UCSD-AML1 (cell line): ENCODE results near the gene CHTF8.

ENCODE experiments used
- DNase-seq: peaks from one replicate; lab custom pipeline; 2025; ENCODE audit not compliant: unreplicated experiment; lab: John Stamatoyannopoulos, UW

CHTF8 gene

DNA sequence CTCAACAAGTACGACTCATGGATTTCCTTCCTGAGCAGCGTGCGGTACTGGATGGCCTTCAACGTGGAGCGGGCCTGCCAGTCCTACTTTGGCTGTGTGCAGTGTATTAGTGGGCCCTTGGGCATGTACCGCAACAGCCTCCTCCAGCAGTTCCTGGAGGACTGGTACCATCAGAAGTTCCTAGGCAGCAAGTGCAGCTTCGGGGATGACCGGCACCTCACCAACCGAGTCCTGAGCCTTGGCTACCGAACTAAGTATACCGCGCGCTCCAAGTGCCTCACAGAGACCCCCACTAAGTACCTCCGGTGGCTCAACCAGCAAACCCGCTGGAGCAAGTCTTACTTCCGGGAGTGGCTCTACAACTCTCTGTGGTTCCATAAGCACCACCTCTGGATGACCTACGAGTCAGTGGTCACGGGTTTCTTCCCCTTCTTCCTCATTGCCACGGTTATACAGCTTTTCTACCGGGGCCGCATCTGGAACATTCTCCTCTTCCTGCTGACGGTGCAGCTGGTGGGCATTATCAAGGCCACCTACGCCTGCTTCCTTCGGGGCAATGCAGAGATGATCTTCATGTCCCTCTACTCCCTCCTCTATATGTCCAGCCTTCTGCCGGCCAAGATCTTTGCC is 17.9 kb downstream of the CHTF8 start:
- no peak for DNase-seq

DNA sequence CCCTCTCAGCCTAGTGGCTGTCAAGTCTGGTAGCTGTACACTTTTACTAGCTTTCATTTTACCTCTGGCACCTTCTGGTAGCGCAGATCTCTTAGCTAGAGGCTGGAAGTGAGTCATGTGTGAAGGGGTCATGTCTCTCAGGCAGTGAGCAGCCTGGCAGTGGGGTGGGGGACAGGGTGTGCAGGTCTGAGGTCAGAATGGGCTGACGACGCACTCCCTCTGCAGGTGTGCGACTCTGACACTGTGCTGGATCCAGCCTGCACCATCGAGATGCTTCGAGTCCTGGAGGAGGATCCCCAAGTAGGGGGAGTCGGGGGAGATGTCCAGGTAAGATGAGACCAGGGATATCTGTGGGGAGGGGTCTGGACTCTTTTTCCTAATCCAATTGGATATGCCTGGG is 19.2 kb downstream of the CHTF8 start:
- no peak for DNase-seq

DNA sequence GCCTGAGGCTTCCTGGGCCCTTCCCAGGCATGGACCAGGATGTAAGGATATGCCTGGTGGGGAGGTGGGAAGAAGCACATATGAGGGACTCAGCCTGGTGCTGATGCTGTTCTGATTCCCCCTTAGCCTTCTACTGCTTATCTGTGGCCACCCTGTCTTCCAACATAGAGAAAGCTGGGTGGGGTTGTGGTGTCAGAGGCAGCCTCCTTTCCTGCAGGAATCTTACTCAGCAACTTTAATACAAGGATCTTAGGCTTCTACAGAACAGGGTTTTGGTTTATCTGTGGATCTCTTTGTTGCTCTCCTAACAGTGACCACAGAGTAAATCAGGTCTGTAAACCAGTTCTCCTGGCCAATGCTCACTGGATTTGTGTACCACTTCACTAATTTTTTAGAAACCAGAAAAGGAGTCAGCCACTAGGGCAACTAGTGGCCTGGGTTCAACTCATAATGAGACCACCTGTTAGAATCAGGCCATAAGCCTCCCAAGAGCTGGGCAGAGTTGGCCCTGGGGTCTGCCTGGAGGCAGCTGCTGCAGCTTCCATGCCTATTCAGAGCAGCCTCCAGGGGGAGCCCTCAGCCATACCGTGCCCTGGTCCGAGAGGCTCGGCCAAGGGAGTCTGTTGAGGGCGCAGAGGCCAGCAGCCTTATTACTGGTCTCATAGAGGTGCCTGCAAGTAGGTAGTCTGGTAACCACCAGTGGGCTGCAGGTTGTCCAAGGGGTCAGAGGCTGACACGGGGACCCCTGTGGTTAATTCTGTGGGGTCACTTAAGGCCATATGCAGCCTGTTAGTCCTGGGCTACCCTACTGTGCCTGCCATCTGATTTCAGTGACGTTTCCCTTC is 19.9 kb downstream of the CHTF8 start:
- peak; percentile 54 for DNase-seq

DNA sequence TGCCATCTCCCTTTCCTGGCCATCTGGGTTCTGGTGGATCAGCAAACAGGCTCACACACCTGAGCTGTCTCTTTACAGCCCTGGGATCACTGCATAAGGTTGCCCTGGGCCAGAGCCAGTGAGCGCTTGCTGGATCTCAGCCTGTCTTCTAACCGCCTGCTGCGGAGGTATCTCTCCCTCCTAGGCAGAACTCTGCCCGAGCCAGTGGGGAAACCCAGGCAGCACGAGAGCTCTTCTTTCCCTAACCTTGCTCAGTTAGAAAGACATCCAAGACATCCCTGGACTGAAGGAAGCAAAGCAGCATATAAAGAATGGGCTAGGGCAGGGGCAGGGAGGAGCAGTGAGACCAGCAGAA is 20.5 kb downstream of the CHTF8 start:
- no peak for DNase-seq

DNA sequence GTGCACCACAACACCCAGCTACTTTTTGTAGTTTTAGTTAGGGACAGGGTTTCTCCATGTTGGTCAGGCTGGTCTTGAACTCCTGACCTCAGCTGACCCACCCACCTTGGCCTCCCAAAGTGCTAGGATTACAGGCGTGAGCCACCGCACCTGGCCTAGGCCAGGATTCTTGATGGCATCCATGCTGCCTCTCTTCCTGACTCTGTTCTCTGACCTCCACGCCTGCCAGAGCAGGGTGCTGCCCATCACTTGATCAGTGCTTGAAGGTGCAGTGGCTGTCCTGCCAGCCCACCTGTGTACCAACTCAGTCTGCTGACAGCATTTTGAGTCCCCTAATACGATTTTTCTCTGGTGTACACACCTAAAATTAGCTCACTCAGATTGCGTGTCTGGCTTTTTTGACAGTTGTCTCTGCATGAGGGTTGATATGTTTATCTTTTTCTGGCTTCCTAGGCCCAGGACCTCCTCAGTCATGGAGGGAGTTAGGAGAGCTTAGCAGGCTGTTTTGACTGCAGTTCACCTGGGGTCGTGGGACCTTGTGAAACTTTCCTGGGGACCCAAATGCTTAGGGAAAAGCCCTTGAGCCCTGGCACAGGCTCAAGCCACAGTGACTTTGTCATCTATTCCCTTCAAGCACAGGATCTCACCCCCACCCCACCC is 21.0 kb downstream of the CHTF8 start:
- no peak for DNase-seq

DNA sequence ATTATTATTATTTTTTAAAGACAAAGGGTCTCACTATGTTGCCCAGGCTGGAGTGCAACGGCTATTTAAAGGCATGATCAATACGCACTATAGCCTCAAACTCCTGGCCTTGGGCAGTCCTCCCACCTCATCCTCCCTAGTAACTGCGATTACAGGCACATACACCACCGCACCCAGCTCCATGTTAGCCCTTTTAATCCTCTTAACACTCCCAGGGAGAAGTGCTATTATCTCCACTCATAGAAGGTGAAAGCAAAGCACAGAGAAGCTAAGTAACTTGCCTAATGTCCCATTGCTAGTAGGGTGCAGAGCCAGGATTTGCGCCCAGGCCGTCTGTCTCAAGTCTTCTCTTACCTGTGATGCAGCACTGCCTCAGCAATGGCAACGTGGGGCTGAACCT is 22.0 kb downstream of the CHTF8 start:
- DNase-seq: no peak

DNA sequence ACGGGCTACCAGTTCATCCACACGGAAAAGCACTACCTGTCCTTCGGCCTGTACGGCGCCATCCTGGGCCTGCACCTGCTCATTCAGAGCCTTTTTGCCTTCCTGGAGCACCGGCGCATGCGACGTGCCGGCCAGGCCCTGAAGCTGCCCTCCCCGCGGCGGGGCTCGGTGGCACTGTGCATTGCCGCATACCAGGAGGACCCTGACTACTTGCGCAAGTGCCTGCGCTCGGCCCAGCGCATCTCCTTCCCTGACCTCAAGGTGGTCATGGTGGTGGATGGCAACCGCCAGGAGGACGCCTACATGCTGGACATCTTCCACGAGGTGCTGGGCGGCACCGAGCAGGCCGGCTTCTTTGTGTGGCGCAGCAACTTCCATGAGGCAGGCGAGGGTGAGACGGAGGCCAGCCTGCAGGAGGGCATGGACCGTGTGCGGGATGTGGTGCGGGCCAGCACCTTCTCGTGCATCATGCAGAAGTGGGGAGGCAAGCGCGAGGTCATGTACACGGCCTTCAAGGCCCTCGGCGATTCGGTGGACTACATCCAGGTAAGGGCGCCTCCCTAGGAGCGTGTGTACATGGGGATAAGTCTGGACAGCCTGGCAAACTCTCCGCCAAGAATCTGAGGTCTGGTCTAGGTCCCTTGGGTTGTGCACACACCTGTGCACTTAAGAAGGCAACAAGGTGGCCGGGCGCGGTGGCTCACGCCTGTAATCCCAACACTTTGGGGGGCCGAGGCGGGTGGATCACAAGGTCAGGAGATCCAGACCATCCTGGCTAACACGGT is 22.7 kb downstream of the CHTF8 start:
- no peak for DNase-seq

DNA sequence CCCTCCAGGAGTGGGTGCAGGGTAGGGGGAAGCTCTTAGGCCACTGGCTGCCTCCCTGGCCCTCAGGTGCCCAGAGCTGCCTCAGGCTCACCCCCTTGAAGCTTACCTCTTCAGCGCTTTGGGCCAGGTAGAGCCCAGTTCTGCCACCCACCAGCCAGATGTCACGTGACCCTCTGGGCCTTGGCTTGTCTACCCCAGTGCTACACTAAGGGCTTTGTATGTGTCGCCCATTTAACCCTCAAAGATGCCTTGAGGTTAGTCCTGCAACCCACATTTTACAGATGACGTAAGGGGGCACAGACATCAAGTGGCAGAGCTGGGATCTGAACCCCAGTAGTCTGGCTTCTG is 23.5 kb downstream of the CHTF8 start:
- DNase-seq: no peak

DNA sequence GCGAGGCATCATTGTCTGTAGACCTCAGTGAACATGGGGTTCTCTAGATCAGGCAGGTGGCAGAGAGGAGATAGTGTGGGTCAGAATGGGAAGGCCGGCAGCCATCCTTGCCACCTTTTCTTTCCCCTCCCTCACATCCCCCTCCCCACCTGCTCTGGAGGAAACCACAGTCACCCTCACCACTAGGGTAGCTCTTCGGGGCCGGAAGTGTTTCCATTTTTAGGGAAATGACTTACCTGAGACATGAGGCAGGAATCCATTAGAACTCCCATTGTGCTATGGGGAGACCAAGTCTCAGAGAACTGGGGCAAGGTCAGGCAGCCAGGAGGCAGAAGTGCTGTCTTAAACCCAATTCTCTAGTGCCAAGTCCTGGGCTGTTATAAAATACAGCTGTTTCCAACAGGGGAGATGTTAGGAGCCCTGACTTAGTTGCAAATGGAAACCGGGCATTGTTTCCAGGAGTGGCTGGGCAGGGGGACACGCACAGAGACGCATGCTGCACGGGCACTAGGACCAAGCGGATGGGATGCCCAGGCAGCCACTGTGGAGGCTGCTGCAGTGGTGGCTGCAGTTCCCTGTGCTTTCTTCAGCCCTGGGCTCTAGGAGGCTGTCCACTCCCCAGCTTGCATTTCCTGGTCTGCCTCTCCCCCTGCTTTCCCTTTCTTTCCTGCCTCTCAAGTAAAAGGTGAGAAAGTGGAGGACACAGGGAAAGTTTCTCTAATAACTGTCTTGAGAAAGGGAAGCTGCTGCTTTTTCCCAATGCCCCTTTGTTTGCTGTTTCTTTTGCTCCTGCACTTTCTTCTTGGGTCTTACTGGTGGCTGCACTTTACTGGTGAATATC is 24.1 kb downstream of the CHTF8 start:
- no peak for DNase-seq

DNA sequence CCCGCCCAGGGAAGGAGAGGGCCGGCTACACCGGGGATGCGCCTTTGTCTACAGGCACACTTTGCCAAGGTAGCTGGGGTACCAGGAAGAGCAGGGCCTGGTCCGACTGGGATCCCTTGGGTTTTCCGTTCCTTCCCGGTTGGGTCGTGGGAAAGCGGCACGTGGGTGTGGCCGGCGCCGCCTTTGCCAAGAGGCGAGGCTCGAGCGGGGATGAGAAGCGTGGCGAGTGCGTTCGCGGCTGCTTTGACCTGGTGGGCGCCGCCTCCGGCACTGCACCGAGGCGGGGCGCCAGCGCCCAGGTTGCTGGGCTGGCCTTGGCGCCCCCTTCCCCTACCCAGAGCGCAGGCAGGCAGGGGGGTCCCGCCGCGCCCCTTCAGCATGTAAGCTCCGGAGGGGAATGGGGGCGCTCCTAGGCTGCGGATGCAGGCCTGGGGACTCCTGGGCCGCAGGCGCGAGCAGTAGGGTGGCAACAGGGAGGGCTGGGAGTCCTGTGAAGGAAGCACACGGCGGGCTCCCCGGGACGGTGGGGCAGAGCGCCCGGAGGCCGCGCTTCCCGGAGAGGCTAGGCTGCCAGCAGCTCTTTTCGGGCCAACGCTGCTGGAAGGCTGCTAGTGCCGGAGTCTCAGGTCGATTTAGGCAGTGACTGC is 24.9 kb downstream of the CHTF8 start:
- DNase-seq: no peak

DNA sequence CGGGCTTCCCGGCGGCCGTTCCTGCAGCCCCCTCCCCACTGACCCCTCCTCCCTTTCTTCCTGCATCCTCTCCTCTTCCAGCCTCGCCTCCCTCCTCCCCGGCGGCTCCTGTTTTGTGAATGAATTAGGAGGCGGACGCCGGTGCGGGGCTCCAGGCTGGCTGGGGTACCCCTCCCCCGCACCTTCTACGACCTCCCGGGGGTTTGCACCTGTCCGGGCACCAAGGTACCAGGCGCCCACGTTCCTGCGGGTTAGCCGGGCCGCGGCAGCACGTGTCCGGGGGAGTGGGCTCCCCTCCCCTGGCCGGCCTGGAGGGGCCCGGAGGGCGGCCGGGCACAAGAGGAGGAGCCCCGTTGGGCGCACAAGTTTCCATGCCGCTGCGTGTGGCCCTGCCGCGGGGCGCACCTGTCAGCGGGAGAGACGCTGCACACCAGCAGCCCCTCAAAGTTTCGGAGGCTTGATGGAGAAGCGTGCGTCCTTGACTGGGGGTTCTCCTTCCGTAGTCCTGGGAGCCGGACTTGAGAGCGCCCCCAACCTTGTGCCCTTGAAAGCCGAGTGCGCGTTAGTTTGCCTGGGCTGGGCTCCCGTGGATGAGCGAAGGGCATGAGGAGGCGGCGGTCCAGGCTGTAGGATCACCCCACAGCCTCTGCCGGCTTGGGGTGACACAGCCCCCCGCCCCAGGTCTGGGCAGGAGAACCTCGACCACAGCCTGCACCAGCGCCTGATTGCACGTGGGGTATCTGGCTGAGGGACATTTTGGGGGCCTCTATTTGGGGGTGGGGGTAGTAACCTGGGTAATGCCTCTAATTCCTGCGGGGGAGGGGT is 25.7 kb downstream of the CHTF8 start:
- no peak for DNase-seq

DNA sequence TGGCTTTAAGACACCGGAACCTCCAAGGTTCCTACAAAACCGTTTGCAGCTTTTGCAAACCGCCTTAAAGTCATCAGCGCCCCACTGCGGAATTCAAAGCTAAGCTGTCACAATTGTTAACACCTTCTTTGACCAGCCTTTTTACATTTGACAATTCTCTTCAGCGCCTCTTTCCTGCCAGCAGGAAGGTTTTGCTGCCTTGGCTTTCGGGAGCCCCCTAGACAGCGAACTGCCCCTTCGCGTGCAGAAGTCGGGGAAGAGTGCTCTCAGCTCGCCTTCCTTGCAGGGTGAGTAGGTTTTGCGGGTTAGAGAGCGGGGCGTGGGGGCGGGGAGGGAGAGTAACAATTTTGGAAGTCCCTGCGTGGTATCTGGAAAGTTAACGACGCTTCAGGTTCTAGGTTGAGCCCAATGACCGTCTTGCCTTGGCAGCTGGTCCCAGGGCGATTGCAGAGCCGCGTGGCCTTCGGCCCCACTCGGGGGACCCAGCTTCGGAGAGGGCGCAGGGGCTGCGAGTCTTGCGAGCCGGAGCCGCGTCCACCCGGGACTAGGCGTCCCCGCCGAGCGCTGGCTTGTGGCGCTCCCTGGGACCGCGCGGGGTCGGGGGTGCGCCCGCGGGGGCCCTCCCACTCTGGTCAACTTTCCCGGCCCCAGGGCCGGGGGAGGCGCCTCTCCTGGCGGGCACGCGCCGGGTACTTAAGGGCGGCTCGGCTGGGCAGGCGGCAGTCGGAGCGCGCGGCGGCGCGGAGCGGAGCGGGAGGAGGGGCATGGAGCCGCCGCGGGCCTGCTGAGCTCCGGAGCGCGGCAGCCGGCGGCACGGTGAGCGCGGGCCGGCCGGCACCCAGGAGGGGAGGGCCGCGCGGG is 26.7 kb downstream of the CHTF8 start, which contains the start of gene HAS3:
HAS3 (plus strand) TSS at position 153 of the 861 bp plus-strand sequence. CDS start 3,743 bp downstream, outside the sequence.
- peak; percentile 46 for DNase-seq

DNA sequence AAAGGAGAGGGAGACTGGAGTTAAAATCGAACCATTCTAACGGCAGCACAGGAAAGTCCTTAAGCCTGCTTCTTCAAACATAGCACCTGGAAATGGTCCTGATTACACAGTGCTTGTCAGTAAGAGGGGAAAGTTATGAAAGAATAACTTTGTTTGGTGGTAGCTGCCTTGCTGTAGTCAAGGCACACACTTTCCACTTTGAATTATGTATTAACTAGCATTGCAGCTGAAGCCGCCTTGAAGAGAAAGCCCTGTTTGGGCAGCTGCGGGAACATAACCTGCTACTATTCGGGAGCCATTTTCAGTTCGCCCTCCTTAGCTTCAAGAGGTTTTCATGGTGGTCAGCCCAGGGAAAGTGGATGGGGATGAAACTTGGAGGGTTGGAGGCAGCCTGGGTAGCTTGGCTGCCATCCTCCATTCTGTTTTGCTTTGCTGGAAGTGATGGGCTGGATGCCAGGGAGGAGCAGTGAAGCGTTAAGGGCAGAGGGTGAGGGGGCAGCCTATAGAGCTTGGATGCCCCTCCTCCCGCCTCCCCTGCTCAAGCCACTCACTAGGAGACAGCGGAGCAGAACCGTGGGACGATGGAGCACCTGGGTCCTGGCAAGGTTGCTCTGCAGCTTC is 32.2 kb downstream of the CHTF8 start:
- no peak for DNase-seq

DNA sequence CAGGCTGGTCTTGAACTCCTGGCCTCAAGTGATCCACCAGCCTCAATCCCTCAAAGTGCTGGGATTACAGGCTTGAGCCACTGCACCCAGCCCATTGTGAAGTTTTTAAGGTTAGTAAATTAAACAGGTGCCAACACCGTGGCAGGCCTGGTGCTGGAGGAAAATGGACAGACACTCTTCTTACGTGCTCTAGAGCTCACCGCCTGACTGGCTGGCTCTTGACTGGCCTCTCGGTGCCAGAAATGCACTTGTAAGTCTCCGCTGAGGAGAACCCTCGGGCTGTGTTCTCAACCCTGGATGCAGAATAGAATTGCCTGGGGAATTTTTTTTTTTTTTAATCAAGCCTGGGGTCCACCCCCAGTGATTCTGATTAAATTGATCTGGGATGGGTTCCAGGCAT is 37.2 kb downstream of the CHTF8 start:
- no peak for DNase-seq

DNA sequence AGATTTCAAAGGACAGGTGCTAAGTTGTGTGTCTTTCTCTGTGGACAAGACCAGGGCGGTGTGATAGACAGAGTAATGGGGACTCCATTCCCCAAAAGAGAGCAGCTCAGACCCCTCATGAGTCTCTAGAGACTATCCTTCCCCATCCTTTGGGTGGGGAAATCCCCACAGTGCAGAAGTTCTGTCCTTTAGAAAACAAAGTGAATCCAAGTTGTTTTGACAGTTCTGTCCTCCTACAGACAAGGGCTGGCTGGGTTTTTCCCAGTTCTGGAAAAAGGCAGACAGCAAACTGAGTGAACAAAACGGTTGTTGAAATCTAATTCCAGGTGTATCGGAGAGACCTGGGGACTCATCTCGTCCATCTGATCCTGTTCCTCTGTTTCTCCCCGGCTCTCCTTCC is 37.9 kb downstream of the CHTF8 start:
- DNase-seq: no peak

DNA sequence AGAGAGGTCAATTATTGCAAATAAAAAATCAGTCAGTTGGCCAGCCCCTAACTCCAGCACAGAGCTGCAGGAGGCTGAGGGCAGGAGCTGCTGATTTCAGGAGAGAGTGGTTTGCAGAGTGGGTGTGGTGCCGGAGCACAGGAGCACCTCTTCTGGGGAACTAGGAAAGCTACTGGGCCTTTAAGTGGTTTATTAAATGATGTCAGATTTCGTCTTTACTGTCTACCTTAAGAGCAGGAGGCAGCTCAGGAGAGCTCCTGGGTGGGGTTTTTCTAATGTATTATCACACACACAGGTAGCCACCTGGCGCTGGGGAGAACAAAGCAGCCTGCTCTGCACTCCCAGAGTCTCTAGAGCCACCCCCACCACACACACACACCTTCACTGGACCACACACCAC is 38.4 kb downstream of the CHTF8 start:
- DNase-seq: no peak

DNA sequence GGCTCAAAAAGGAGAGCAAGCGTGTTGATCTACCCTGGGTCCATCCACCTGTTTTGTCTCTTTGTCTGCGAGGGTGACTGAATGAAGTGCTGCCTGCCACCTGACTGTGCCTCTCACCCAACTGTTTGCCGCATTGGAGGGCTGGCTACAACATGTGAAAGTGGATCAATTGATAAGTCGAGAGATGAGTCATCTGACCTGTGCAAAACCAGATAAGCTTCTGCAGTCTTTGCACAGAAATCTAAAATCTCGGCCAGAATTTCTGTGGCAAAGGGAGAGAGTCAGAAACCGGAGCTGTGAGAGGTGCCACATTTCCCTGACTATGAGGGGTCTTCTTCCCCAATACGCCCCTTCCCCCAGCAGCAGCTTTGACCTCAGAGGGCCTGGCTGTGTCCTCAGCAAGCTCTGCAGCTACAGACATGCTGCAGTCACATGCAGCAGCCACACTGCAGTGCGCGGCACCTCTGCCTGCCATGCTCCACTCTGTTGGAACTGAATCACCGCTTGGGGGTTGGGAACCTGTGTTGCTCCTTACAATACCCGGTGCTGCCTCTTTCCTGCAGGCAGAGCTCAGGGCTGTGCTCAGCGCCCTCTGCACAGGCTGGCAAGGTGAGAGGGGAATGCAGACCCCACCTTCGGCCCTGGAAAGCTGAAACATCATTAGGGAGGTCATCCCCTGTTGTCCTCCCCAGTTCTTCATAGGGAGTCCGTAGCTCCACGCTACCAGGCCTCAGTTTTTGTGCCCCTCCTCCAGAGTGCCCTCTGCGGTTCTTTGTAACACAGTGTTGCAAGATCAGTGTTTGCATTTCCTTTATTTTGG is 43.1 kb downstream of the CHTF8 start:
- no peak for DNase-seq
